Peyer's patch (tissue), 4 donors: ENCODE measurements around the gene TRAPPC10.

Source experiments
- CTCF ChIP-seq, 6 experiments: fragments of 450-650 bp in 4 of 6; fragments of 200-600 bp in 2 of 6; sonication (generic) in 1 of 6; IDR thresholded peaks; one replicate each; pipeline ENCODE4 v1.5.1; 2017 to 2019; ENCODE audit warnings: antibody characterized with exemption in 6 of 6, mild to moderate bottlenecking in 3 of 6, moderate library complexity in 1 of 6
- POLR2A ChIP-seq, 2 donors: fragments of 450-650 bp; IDR thresholded peaks; one replicate each; pipeline ENCODE4 v1.5.1; 2017; ENCODE audit warnings: antibody characterized with exemption in 2 of 2, mild to moderate bottlenecking in 2 of 2, moderate library complexity in 2 of 2

DNA sequence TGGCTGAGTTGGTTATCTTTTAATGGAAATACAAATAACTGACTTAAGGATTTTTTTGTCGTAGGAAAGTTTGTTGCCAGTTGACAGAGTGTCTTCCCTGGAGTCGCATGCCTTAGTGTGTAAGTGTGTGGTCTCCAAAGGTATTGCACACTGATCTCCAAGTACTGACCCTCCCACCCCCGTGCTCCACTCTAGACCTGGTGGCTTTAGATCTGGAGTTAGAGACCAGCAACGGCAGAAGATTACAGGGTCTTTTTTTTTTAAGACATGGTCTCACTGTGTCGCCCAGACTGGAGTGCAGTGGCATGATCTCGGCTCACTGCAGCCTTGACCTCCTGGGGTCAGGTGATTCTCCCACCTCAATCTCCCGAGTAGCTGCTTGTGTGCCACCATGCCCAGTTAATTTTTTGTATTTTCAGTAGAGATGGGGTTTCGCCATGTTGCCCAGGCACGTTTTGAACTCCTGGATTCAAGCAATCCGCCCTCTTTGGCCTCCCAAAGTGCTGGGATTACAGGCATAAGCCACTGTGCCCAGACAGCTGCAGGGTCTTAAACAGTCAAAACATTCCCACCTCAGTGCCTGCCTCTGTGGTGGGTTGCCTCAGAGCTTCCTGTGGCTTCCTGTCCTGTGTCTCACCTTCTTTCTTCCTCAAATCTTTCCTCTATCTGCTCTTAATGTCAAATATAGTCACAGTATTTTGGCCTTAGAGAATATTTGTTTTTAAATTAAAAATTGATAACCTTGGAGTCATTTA, 6.9 kb downstream of the TRAPPC10 start:
- TF ChIP-seq POLR2A (IDR thresholded peaks at IDR 0.05) (no peak), CTCF (IDR thresholded peaks at IDR 0.05) (no peak)
